ENCODE results near the gene PLEKHJ1.
A peak's percentile ranks its signal among the peaks of the same experiment; 100 is the strongest.

PLEKHJ1 gene

DNA sequence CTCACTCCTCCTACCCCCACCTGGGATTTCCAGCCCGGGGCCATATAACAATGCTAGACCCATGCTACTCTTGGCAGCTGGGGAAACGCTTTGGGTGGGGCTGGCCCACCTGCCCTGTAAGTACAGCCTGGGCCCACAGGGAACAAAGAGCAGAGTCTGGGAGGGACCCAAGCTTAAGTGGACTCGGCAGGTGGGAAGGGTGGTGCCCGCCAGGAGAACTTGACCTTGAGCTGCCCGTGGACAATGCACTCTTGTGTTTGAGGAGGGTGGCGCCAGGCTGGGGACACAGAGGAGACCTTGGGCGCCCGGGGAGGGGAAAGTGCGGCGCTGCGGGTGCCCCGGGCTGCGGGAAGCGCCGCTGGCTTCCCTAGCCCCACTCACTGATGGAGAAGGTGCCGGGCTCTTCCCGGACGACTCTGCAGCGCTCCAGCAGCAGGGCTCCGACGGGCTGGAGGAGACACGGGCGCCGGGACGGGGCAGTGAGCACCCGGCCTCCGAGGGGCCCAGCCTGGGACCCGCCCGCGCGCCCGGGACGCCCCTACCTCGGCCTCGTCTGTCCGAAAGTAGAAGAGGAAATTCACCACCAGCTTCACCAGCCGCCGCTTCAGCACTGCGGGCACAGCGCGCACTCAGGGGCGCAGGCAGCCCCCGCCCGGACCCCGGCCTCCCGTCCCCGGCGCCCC lies 607 bp downstream of the PLEKHJ1 start:
- TF ChIP-seq, protein P1, sequence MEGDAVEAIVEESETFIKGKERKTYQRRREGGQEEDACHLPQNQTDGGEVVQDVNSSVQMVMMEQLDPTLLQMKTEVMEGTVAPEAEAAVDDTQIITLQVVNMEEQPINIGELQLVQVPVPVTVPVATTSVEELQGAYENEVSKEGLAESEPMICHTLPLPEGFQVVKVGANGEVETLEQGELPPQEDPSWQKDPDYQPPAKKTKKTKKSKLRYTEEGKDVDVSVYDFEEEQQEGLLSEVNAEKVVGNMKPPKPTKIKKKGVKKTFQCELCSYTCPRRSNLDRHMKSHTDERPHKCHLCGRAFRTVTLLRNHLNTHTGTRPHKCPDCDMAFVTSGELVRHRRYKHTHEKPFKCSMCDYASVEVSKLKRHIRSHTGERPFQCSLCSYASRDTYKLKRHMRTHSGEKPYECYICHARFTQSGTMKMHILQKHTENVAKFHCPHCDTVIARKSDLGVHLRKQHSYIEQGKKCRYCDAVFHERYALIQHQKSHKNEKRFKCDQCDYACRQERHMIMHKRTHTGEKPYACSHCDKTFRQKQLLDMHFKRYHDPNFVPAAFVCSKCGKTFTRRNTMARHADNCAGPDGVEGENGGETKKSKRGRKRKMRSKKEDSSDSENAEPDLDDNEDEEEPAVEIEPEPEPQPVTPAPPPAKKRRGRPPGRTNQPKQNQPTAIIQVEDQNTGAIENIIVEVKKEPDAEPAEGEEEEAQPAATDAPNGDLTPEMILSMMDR (conservative IDR thresholded peaks at IDR 0.05; ENCODE audit: low read length), result no peak
- no peak for TF ChIP-seq EZH2phosphoT487 (IDR thresholded peaks at IDR 0.05; ENCODE audit: borderline replicate concordance)
- H3K36me3 ChIP-seq (ENCODE audit: insufficient read depth, low read length), result peaks cover 3% of the 10 kb centered on the region; the same call in 1 of the 2 replicates
- H3K27me3 ChIP-seq (ENCODE audit: insufficient read depth, low read length, poor library complexity, severe bottlenecking), result no peaks in the 10 kb centered on the region
- no peaks in the 10 kb centered on the region for H3K9me2 ChIP-seq (replicated peaks; ENCODE audit: low read depth, low read length)
- H3K9me3 ChIP-seq (ENCODE audit: insufficient read depth, low read depth, low read length), result no peaks in the 10 kb centered on the region
- H3K4me2 ChIP-seq (ENCODE audit: low read depth, low read length, poor library complexity, severe bottlenecking), result peak overlapping the region; percentile 83
- peaks cover 60% of the 10 kb centered on the region for H4K20me1 ChIP-seq (ENCODE audit: insufficient read depth, low read length, poor library complexity, severe bottlenecking)
- H3K79me2 ChIP-seq (ENCODE audit: insufficient read depth, low read length), result peaks cover 72% of the 10 kb centered on the region
- peak overlapping the region; percentile 66; the same call in 1 of the 2 replicates for H2AFZ ChIP-seq (ENCODE audit: low read length)
- peaks cover 47% of the 10 kb centered on the region for H3K4me1 ChIP-seq (ENCODE audit: insufficient read depth, low read length, poor library complexity, severe bottlenecking)
- peak overlapping the region; percentile 86 for H3K9ac ChIP-seq (ENCODE audit: low read depth, low read length, poor library complexity, severe bottlenecking)
- H3F3A ChIP-seq (ENCODE audit: low read depth), result peaks cover 3% of the 10 kb centered on the region; the same call in 1 of the 2 replicates
- H3K4me3 ChIP-seq (ENCODE audit: low read length, poor library complexity, severe bottlenecking), result peak overlapping the region; percentile 93

DNA sequence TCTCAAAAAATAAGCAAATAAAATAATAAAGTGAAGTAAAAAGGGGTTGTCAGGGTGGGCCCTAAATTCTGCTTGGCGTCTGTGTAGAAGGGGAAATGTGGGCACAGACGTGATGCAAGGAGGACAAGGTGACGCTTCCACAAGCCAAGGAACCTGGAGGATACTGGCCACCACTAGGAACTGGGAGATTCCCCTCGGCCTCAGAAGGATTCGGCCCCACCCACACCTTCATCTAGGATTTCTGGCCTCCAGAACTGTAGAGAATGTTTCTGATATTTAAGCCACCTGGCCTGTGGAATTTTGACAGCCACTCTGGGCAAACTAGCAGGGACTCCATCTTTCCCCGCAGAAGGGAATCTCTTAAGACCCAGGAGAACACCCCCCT lies 1.1 kb downstream of the PLEKHJ1 start:
- Histone ChIP-seq H2AFZ (ENCODE audit: low read length) (no peak overlapping the region), H3K9me2 (replicated peaks; ENCODE audit: low read depth, low read length) (no peaks in the 10 kb centered on the region), H3K27me3 (ENCODE audit: insufficient read depth, low read length, poor library complexity, severe bottlenecking) (no peaks in the 10 kb centered on the region), H3K9ac (ENCODE audit: low read depth, low read length, poor library complexity, severe bottlenecking) (peak overlapping the region; percentile 86), H3K4me3 (ENCODE audit: low read length, poor library complexity, severe bottlenecking) (peak overlapping the region; percentile 93), H3K79me2 (ENCODE audit: insufficient read depth, low read length) (peaks cover 66% of the 10 kb centered on the region), H3K4me2 (ENCODE audit: low read depth, low read length, poor library complexity, severe bottlenecking) (peak overlapping the region; percentile 83), H3K9me3 (ENCODE audit: insufficient read depth, low read depth, low read length) (no peaks in the 10 kb centered on the region), H3K4me1 (ENCODE audit: insufficient read depth, low read length, poor library complexity, severe bottlenecking) (peaks cover 41% of the 10 kb centered on the region), H4K20me1 (ENCODE audit: insufficient read depth, low read length, poor library complexity, severe bottlenecking) (peaks cover 55% of the 10 kb centered on the region), H3F3A (ENCODE audit: low read depth) (peaks cover 3% of the 10 kb centered on the region; the same call in 1 of the 2 replicates), H3K36me3 (ENCODE audit: insufficient read depth, low read length) (peaks cover 8% of the 10 kb centered on the region; the same call in 1 of the 2 replicates)
- no peak for TF ChIP-seq EZH2phosphoT487 (IDR thresholded peaks at IDR 0.05; ENCODE audit: borderline replicate concordance)
- TF ChIP-seq, protein P1 (conservative IDR thresholded peaks at IDR 0.05; ENCODE audit: low read length), result no peak

DNA sequence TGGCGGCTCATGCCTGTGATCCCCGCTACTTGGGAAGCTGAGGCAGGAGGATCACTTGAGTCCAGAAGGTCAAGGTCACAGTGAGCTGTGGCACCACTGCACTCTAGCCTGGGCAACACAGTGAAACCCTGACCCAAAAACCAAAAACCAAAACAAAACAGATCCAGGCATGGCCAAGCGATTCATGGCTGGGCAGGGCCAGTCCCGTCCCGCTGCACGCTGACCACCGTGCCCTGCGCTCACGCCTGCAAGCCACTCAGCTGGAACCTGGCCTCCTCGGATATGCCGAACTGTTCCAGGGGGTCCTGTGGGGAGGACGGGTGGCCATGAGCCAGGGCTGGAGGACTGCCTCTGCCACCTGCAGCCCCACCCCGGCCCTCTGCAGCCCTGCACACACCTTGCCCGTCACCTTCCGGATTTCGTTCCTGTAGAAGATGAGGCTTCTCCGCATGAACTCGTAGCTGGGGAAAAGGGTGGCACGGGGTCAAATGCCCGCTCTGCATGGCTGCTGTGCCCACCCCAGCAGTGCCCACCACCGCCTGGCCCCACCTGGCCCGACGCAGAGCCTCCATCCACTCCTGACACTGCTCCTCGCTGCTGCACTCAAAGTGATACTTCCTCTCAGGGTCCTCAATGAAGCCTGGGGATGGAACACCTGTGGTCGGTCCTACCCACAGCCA lies 2.4 kb downstream of the PLEKHJ1 start:
- H3K9me3 ChIP-seq (ENCODE audit: insufficient read depth, low read depth, low read length), result no peaks in the 10 kb centered on the region
- H3K36me3 ChIP-seq (ENCODE audit: insufficient read depth, low read length), result peaks cover 20% of the 10 kb centered on the region; the same call in 1 of the 2 replicates
- H3K9me2 ChIP-seq (replicated peaks; ENCODE audit: low read depth, low read length), result no peaks in the 10 kb centered on the region
- no peaks in the 10 kb centered on the region for H3F3A ChIP-seq (ENCODE audit: low read depth)
- peak overlapping the region; percentile 93 for H3K4me3 ChIP-seq (ENCODE audit: low read length, poor library complexity, severe bottlenecking)
- H3K4me1 ChIP-seq (ENCODE audit: insufficient read depth, low read length, poor library complexity, severe bottlenecking), result peaks cover 32% of the 10 kb centered on the region
- peaks cover 54% of the 10 kb centered on the region for H3K79me2 ChIP-seq (ENCODE audit: insufficient read depth, low read length)
- H2AFZ ChIP-seq (ENCODE audit: low read length), result no peak overlapping the region
- no peaks in the 10 kb centered on the region for H3K27me3 ChIP-seq (ENCODE audit: insufficient read depth, low read length, poor library complexity, severe bottlenecking)
- H4K20me1 ChIP-seq (ENCODE audit: insufficient read depth, low read length, poor library complexity, severe bottlenecking), result peaks cover 43% of the 10 kb centered on the region
- peak overlapping the region; percentile 83 for H3K4me2 ChIP-seq (ENCODE audit: low read depth, low read length, poor library complexity, severe bottlenecking)
- peak overlapping the region; percentile 86 for H3K9ac ChIP-seq (ENCODE audit: low read depth, low read length, poor library complexity, severe bottlenecking)
- TF ChIP-seq EZH2phosphoT487 (IDR thresholded peaks at IDR 0.05; ENCODE audit: borderline replicate concordance), result no peak
- TF ChIP-seq, protein P1 (conservative IDR thresholded peaks at IDR 0.05; ENCODE audit: low read length), result no peak

Data from Loucy (cell line).